ENCODE results near the gene UBXN10. TPM values are rescaled to one million over a fixed set of nuclear protein-coding genes. Genes with fewer than 3 reads are reported as not detected.

Gene UBXN10
- total and polyA plus RNA-seq, 8 donors: 0.31 to 8.0 (median 1.8) TPM

- H3K9me3 ChIP-seq: no peaks in the 10 kb centered on the region
- H3K4me3 ChIP-seq: no peak overlapping the region
- WGBS, 5 donors: 79 to 86% (median 81%) methylated on average over 25 to 27 of the region's 27 CpGs
- TF ChIP-seq POLR2A (IDR thresholded peaks at IDR 0.05): no peak
- TF ChIP-seq EP300 (IDR thresholded peaks at IDR 0.05): no peak
- no peak for TF ChIP-seq CTCF (IDR thresholded peaks at IDR 0.05)
- no peak for TF ChIP-seq POLR2AphosphoS5 (IDR thresholded peaks at IDR 0.05)
- peaks cover 7 to 30% (median 21%) of the 10 kb centered on the region in 4 donors for H3K4me1 ChIP-seq
- H3K27ac ChIP-seq: no peak overlapping the region
- H3K36me3 ChIP-seq: no peaks in the 10 kb centered on the region
- no peak for DNase-seq
- intact Hi-C loops (cut with DNase I; ENCODE audit: low total_unique reads): loop anchor here (5.0 kb wide), 1 partner anchor 232 kb away; no protein-coding TSS in a partner anchor
- peaks cover 0 to 16% (median 0%) of the 10 kb centered on the region in 3 donors for H3K27me3 ChIP-seq
Measured at GRCh38 chr1:20149601-20150325, 36.1 kb upstream of the UBXN10 start.

- TF ChIP-seq EP300 (IDR thresholded peaks at IDR 0.05) (no peak), POLR2A (IDR thresholded peaks at IDR 0.05) (no peak), CTCF (IDR thresholded peaks at IDR 0.05) (no peak), POLR2AphosphoS5 (IDR thresholded peaks at IDR 0.05) (no peak)
- Histone ChIP-seq H3K4me3 (no peak overlapping the region), H3K36me3 (no peaks in the 10 kb centered on the region), H3K4me1 (peaks cover 7 to 33% (median 23%) of the 10 kb centered on the region in 4 donors), H3K9me3 (no peaks in the 10 kb centered on the region), H3K27me3 (peaks cover 0 to 16% (median 0%) of the 10 kb centered on the region in 3 donors), H3K27ac (no peak overlapping the region)
- 83 to 94% (median 86%) methylated on average over 7 to 8 of the region's 8 CpGs for WGBS, 5 donors
- intact Hi-C loops (cut with DNase I; ENCODE audit: low total_unique reads): loop anchor here (5.0 kb wide), 1 partner anchor 233 kb away; no protein-coding TSS in a partner anchor
- no peak for DNase-seq
Measured at GRCh38 chr1:20150326-20150705, 35.6 kb upstream of the UBXN10 start.

DNA sequence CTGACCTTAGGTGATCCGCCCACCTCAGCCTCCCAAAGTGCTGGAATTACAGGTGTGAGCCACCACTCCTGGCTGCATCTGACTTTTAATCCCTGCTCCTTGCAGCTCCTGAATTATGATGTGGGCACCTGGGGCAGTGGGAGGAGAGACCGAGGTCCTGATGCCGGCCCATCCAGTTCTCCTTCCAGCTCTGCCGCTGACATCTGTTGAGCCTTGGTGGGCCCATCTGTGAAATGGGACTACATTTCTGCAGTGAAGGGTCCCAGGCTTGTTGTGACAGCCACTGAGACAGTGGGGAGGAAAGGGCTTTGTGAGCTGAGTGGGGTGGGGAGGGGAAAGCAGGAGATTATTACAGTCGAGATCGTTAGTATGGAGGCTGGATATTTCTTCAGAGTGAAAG is 34.9 kb upstream of the UBXN10 start:
- TF ChIP-seq POLR2A (IDR thresholded peaks at IDR 0.05): no peak
- TF ChIP-seq CTCF (IDR thresholded peaks at IDR 0.05): no peak
- TF ChIP-seq POLR2AphosphoS5 (IDR thresholded peaks at IDR 0.05): no peak
- peaks cover 0 to 16% (median 0%) of the 10 kb centered on the region in 3 donors for H3K27me3 ChIP-seq
- H3K4me3 ChIP-seq: no peak overlapping the region
- peaks cover 7 to 33% (median 23%) of the 10 kb centered on the region in 4 donors for H3K4me1 ChIP-seq
- DNase-seq: no peak
- intact Hi-C loops (cut with DNase I; ENCODE audit: low total_unique reads): loop anchor here (5.0 kb wide), 1 partner anchor 234 kb away; no protein-coding TSS in a partner anchor
- WGBS, 5 donors: 85 to 92% (median 86%) methylated on average over 5 to 6 of the region's 6 CpGs
- H3K9me3 ChIP-seq: no peaks in the 10 kb centered on the region
- H3K36me3 ChIP-seq: no peaks in the 10 kb centered on the region
- no peak overlapping the region for H3K27ac ChIP-seq

- Histone ChIP-seq H3K9me3 (peaks cover 0 to 4% (median 0%) of the 10 kb centered on the region in 4 donors), H3K27ac (peak overlapping the region in 1 of 5 donors; percentile 63), H3K36me3 (no peaks in the 10 kb centered on the region), H3K4me1 (peaks cover 7 to 33% (median 23%) of the 10 kb centered on the region in 4 donors), H3K27me3 (peaks cover 0 to 16% (median 0%) of the 10 kb centered on the region in 3 donors), H3K4me3 (peak overlapping the region; percentile 33 to 47 (median 40))
- intact Hi-C loops (cut with DNase I; ENCODE audit: low total_unique reads): loop anchor here (5.0 kb wide), 1 partner anchor 235 kb away; no protein-coding TSS in a partner anchor
- DNase-seq: peak; percentile 84 to 92
- WGBS, 5 donors: 5 to 11% (median 6%) methylated on average over 17 to 29 of the region's 29 CpGs
- no peak for TF ChIP-seq POLR2AphosphoS5 (IDR thresholded peaks at IDR 0.05)
- no peak for TF ChIP-seq POLR2A (IDR thresholded peaks at IDR 0.05)
- TF ChIP-seq CTCF (IDR thresholded peaks at IDR 0.05): peak in 5 of 7 experiments; percentile 83 to 95 (median 87)
- TF ChIP-seq EP300 (IDR thresholded peaks at IDR 0.05): no peak
Measured at GRCh38 chr1:20151906-20152598, 33.8 kb upstream of the UBXN10 start.
